IPS DF 6.9 (cell line): ENCODE results near the gene GRIA3.

Experiments
- DNase-seq: peaks from one replicate; pipeline ENCODE4 v3.0.0-alpha.2; 2013; ENCODE audit warnings: low read depth, low spot score
- H3K27ac ChIP-seq: one replicate; pipeline ENCODE4 v1.5.1; 2013; ENCODE audit warnings: low read length, control low read depth
- H3K27me3 ChIP-seq: 2 replicates; pipeline ENCODE4 v1.6.1; 2013; ENCODE audit warnings: mild to moderate bottlenecking, low read length; ENCODE audit not compliant: control insufficient read depth, insufficient read depth
- H3K36me3 ChIP-seq: 2 replicates; pipeline ENCODE4 v1.6.1; 2013; ENCODE audit warnings: low read length; ENCODE audit not compliant: control insufficient read depth, insufficient read depth
- H3K4me1 ChIP-seq: 2 replicates; pipeline ENCODE4 v1.6.1; 2013; ENCODE audit warnings: low read length; ENCODE audit not compliant: control insufficient read depth, insufficient read depth
- H3K4me3 ChIP-seq: 2 replicates; pipeline ENCODE4 v1.5.1; 2013; ENCODE audit warnings: mild to moderate bottlenecking, low read length
- H3K9me3 ChIP-seq: 2 replicates; pipeline ENCODE4 v1.6.1; 2013; ENCODE audit warnings: low read length, inconsistent platforms; ENCODE audit not compliant: control insufficient read depth, insufficient read depth
- WGBS: extraction: QIAGEN DNeasy Blood & Tissue Kit; methylation state at CpG from one replicate; pipeline ENCODE4 v1.1.7; 2013; ENCODE audit warnings: mixed read lengths, missing lambda C conversion rate; ENCODE audit not compliant: insufficient read length, insufficient coverage; 5-methylcytosine and 5-hydroxymethylcytosine counted together

Gene GRIA3

DNA sequence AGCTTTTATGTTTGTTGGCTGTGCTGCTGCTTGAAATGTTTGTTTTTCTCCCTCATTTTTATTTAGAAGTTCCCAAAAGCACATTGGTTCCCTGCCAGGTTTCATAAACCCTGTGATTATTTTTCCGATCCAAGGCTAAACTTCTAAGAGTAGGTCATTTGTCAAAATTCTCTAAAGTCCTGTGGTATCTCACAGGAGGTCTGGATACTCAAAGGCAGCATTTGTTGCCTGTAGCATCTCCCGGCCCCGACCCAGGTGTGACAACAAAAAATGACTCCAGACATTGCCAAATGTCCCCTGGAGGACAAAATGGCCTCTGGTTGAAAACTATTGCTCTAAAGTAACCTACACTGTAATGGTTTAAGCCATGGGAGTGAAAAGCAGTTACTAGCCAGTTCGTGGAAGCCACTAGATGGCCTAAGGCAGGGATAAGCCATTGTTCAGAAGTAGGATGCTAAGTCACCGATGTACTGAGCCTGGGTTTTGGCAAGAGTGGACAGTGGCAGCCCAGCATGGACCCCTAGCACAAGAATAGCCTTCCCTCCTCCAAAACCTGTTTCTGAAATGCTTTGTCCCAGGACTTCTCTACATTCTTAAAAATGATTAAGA lies 292.6 kb downstream of the GRIA3 start:
- DNase-seq = no peak
- no peaks in the 10 kb centered on the region for H3K36me3 ChIP-seq
- no peaks in the 10 kb centered on the region for H3K9me3 ChIP-seq
- H3K4me3 ChIP-seq = no peak overlapping the region
- no peaks in the 10 kb centered on the region for H3K4me1 ChIP-seq
- H3K27ac ChIP-seq = no peak overlapping the region
- no peaks in the 10 kb centered on the region for H3K27me3 ChIP-seq
- no CpG with 5 or more reads among the region's 5 CpGs for WGBS

DNA sequence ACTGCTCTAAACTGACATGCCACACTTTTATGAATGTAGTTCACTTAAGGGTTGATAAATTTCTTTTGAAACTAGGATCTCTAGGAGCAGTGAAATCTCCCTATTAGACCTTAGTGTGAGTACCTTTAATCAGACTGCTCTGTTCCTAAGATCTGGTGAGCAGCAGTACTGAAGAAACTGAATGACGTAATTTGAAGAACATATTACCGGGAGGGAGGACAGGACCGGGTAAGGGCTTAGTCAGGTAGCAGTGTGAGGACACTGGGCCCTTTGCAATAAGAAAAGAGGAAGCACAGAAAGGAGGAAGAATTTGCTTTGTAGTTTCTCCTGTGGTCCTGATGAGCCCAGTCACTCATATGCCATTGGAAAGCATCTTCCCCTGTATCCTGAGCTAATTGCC lies 293.6 kb downstream of the GRIA3 start:
- H3K4me1 ChIP-seq = no peaks in the 10 kb centered on the region
- no peaks in the 10 kb centered on the region for H3K36me3 ChIP-seq
- no peaks in the 10 kb centered on the region for H3K9me3 ChIP-seq
- no peaks in the 10 kb centered on the region for H3K27me3 ChIP-seq
- DNase-seq = no peak
- no peak overlapping the region for H3K4me3 ChIP-seq
- H3K27ac ChIP-seq = no peak overlapping the region
- WGBS = no CpG with 5 or more reads among the region's 3 CpGs

DNA sequence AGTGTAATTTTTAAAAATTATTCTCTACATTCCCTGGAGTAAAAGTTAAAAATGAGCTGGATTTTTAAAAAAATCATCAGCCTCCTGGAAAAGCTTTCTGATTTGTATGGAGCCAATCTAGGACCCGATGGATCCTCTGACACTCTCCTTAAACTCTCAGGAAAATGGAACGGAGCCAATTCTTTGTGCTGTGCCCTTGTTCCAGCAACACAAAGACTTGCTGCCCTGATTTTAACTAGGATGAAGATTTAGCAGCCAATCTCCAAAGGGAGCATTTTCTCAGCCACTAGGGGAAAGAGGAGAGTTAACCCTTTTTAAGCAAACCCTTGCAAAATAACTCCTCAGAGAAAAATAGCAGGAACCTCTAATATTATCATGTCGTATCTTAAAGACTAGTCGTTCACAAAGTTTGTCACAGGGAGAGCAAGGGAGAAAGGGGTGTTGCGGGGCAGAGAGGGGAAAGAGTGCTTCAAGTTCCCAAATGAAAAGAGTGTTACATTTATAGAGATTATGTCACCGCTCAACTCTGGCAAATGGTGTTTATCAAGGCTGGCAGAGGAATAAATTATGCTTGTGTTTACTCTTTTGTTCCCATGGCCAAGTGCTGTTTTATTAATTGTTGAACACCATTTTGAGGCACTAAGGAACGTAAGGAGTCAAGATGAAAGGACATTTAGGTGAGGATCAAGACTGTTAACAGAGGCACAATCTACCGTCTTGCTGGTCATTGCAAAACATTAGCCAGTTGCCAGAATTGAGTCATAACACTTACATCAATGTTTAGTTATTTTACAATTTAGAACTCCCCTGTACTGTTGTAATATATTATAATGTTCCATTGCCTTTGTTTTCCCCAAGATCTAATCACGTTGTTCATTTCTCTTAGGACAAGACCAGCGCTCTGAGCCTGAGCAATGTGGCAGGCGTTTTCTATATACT lies 298.1 kb downstream of the GRIA3 start:
- no CpG with 5 or more reads among the region's 11 CpGs for WGBS
- no peaks in the 10 kb centered on the region for H3K27me3 ChIP-seq
- no peaks in the 10 kb centered on the region for H3K9me3 ChIP-seq
- no peaks in the 10 kb centered on the region for H3K36me3 ChIP-seq
- H3K27ac ChIP-seq = no peak overlapping the region
- H3K4me3 ChIP-seq = no peak overlapping the region
- H3K4me1 ChIP-seq = no peaks in the 10 kb centered on the region
- no peak for DNase-seq

DNA sequence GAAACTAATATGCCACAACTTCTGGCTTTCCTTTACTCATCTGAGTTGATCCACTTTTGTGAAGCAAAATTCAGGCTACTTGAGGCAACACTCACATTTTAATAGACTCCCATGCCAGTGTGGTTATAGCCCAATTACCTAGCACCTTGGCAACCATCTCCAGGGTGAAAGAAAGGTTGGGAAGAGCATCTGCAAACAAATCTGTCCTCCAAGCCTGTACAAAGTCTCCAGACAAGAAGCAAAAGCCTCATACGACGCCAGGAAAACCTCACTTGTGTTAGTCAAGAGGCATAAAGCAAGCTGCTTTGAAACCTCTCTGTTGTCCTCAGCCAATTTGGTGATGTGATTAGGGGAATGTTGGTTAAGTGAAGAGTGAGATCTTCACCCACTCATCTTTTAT lies 302.2 kb downstream of the GRIA3 start:
- Histone ChIP-seq H3K4me1 (no peaks in the 10 kb centered on the region), H3K27me3 (no peaks in the 10 kb centered on the region), H3K9me3 (no peaks in the 10 kb centered on the region), H3K4me3 (no peak overlapping the region), H3K27ac (no peak overlapping the region), H3K36me3 (no peaks in the 10 kb centered on the region)
- no peak for DNase-seq
- no CpG with 5 or more reads among the region's 2 CpGs for WGBS

DNA sequence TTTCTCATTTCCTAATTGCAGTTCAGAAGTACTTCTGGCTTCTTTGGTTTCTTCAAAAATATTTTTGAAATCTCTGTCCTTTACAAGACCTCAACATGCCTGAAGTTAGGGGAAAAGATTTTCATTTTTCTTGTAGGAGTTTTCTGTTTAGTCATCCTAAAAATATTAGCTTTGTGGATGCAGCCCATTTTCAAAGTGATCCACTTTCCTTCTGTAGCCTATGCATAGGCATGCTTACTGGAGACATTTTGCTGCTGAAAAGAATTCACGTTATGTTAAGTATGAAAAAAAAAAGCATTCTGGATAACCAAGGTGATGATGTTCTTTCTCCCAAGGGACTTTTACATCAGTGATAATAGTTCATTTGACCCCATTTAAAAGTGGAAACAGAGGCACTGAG lies 303.2 kb downstream of the GRIA3 start:
- Histone ChIP-seq H3K4me3 (no peak overlapping the region), H3K36me3 (no peaks in the 10 kb centered on the region), H3K9me3 (no peaks in the 10 kb centered on the region), H3K4me1 (no peaks in the 10 kb centered on the region), H3K27ac (no peak overlapping the region), H3K27me3 (no peaks in the 10 kb centered on the region)
- no peak for DNase-seq
- WGBS = no CpG with 5 or more reads among the region's 1 CpG

DNA sequence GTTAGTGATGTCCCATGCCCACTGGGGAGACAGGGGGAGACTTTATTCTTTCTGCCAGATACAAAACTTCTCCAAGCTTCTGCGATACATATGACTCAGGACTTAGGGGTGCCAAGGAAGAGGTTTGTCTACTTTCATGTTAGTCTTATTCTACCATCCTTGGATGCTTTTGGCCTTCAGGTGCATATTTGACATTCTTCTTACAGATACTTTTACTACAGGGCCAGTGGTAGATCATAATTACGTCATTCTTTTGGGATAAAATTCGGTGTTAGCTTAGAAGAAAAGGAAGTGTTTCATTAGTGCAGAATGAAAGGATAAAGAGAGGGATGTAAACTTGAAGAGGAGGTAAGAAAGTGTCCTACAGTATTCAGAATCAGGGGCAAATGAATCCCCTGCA lies 303.6 kb downstream of the GRIA3 start:
- no peak overlapping the region for H3K27ac ChIP-seq
- H3K9me3 ChIP-seq = no peaks in the 10 kb centered on the region
- no peaks in the 10 kb centered on the region for H3K27me3 ChIP-seq
- no peaks in the 10 kb centered on the region for H3K4me1 ChIP-seq
- no peak for DNase-seq
- no peaks in the 10 kb centered on the region for H3K36me3 ChIP-seq
- no peak overlapping the region for H3K4me3 ChIP-seq
- no CpG with 5 or more reads among the region's 3 CpGs for WGBS

DNA sequence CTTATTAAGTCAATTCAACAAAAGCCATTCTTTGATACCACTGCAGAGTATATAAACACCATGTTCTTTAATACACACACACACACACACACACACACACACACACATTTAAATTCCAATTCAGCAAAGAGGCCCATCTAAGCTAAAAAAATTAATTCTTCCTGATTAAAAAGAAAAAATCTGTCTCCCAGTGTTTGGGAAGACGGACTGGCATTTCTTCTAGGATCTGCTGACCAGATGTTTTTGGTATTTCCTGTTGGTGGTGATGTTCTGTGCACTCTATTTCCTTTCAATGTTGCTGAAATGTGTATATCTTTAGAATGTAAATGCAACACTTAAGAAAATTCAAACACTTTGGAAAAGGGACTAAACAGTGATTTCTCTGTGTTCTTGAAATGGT lies 304.9 kb downstream of the GRIA3 start:
- no peak overlapping the region for H3K4me3 ChIP-seq
- H3K36me3 ChIP-seq = no peaks in the 10 kb centered on the region
- H3K9me3 ChIP-seq = no peaks in the 10 kb centered on the region
- H3K27me3 ChIP-seq = no peaks in the 10 kb centered on the region
- no peak overlapping the region for H3K27ac ChIP-seq
- H3K4me1 ChIP-seq = no peaks in the 10 kb centered on the region
- no CpG with 5 or more reads among the region's 1 CpG for WGBS
- no peak for DNase-seq

DNA sequence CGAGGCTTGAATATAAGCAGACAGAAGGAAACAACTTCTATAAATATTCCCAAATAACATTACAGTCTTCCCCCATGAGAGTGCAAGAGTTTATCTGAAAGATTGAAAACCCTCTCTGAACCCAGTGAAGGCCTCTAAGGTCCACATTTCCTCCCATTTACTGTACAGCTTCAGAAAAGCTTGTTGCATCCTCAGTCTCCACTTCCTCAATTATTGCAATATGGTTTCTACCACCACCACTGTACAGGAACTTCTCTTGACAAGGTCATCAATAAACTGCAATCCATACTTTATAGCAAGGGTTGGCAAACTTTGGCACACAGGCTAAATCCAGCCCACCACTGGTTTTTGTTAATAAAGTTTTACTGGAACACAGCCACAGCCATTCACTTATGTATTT lies 309.8 kb downstream of the GRIA3 start:
- H3K36me3 ChIP-seq = no peaks in the 10 kb centered on the region
- no CpG with 5 or more reads among the region's 1 CpG for WGBS
- H3K4me1 ChIP-seq = no peaks in the 10 kb centered on the region
- H3K27me3 ChIP-seq = no peaks in the 10 kb centered on the region
- no peak overlapping the region for H3K27ac ChIP-seq
- H3K9me3 ChIP-seq = no peaks in the 10 kb centered on the region
- DNase-seq = no peak
- no peak overlapping the region for H3K4me3 ChIP-seq

DNA sequence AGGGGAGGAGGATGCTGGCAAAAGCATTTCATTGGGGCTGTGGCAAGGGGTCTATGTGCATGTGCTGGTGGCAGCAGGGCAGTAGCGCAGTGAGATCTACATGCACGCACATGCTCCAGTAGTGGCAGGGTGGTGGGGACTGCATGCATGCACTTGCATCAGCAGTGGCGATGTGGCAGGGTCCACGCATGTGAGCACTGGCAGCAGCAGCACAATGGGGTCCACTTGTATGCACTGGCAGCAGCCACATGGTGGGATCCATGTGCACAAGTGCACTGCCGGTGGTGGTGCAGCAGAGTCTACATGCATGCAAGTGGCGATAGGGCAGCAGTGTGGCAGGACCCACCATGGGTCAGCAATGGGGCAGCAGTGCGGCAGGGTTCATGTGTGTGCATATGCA lies 315.7 kb downstream of the GRIA3 start:
- Histone ChIP-seq H3K4me1 (no peaks in the 10 kb centered on the region), H3K27me3 (no peaks in the 10 kb centered on the region), H3K4me3 (no peak overlapping the region), H3K36me3 (no peaks in the 10 kb centered on the region), H3K27ac (no peak overlapping the region), H3K9me3 (no peaks in the 10 kb centered on the region)
- WGBS = no CpG with 5 or more reads among the region's 7 CpGs
- DNase-seq = no peak

DNA sequence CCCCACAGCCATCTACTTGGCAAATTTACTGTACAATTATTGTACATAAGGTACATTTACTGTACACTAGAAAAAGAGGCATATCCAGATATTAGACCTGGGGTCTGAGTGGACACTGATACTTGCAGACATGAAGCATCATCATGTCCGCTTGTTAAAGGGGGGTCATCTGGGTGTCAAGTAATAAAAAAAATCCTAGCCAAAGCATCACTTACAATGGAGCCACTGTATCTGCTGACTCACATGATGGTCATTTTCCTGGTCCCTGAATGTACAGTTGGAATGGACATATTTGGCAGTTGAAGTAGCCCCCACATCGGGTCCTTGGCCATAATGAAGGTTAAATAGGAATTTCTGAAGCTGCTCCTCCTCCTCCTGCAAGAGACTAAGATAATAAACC lies 320.0 kb downstream of the GRIA3 start:
- H3K9me3 ChIP-seq = no peaks in the 10 kb centered on the region
- DNase-seq = no peak
- no CpG with 5 or more reads among the region's 2 CpGs for WGBS
- H3K4me3 ChIP-seq = no peak overlapping the region
- H3K27me3 ChIP-seq = no peaks in the 10 kb centered on the region
- H3K27ac ChIP-seq = no peak overlapping the region
- H3K4me1 ChIP-seq = no peaks in the 10 kb centered on the region
- H3K36me3 ChIP-seq = no peaks in the 10 kb centered on the region
